GM10847 (cell line): ENCODE measurements around the gene PTPRD.

Source experiments
- POLR2A ChIP-seq: IDR thresholded peaks from 2 replicates; pipeline ENCODE4 v1.6.1; 2011; ENCODE audit not compliant: insufficient read length; ENCODE audit errors: extremely low read depth

PTPRD gene

DNA sequence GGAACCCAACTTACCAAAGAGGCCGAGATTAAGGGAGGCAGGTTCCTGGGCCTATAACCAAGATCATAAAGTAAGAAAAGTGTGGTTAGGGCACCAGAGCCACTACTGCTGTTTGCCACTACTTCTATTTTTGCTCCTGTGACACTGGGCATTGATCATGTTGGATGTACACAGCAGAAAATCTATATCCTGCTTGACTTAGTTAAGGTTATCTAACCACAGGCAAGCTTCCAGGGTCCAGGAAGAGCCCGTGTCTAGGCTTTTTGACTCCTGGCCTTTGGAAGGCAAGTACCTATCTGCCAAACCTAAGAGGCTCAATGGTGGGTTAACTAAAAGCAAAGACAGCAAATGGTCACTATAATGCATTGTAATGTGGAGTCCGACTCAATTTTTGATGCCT, 2315.8 kb downstream of the PTPRD start:
- no peak for TF ChIP-seq POLR2A

DNA sequence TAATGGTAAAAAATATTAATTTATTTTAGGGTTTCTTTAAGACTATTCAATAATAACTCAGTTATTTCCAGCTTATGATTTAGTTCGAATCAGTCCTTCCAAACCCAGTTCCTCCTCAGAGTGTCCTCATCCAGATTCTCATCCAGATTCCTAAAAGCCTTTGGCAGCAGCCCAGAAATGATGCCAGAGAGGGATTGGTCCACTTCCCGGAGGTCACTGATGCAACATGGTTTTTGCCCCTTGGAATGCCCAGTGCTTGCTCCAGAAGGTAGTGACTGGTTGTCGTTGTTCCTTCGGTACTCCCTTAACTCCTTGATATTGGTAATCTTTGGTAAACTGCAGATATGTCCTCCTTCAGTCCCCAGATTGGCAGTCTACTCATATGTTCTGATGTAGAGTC, 2320.1 kb downstream of the PTPRD start:
- TF ChIP-seq POLR2A, result no peak

DNA sequence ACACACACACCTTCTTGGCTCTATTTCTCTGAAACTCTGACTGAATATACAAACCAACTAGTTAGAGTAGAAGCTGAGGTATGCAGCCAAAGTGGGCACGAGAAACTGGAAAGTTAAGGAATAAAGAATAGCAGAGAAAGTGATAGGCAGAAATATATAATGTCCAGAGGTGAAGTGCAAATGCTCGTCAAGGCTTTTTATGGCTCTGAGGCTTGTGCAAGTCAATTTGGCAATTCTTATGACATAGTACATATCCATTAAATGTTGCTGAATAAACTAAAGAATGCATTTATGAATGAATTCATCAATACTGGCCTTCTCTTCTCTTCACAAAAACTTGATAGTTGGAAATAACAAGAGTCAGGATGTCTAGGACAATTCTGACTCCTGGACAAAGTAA, 2323.1 kb downstream of the PTPRD start:
- no peak for TF ChIP-seq POLR2A

DNA sequence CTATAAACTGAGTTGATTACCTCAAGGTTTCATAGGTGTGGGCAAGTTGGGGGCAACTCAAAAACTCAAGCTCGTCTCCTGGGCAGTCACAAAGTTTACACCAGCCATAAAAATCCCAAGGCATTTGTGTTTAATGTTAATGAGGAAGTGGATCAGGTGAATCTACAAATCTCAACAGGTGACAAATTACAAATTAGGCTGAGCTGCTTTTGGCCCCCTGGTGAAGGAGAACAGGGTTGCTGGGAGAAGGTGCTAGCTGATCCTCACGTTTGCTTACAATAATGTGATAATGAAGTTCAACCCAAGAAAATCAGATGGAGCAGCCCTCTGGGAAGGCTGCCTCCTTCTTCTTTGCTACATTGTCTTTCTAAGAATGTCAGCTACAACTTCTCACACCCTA, 2324.8 kb downstream of the PTPRD start:
- no peak for TF ChIP-seq POLR2A

DNA sequence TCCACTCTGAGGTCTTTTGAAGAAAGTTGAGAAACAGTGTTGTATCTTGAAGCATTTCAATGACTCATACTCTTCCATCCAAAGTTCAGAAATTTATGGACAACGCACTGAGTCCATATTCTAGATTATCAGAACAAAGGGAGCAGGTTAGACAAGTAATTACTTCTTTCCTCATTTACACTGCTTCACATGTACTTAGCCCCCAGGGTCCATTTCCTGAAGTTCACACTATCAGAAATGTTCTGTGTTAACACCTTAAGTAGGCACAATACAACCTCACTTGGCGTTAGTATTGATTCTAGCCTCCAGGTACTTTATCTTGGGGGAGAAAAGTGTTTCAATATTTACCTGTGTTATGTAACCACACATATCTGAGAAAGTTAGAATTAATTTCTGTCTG, 2325.3 kb downstream of the PTPRD start:
- no peak for TF ChIP-seq POLR2A

DNA sequence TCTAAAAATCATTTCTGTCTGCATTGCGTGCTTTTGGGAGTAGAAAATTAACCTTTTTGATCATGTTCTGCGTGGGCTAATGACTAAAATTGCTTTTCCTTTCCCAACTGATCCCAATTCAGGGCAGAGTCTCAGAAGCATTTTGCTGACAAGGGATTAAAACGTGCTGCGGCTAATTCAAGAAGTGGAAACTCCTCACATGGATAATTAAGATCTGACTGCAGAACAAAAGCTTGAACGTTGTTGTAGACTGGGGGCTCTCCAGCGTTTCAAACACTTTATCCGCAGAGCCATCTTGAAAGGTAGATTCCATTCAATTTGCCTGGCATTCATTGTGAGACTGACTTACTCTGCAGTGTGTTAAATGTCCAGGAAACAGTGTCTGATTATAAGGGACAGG, 2327.9 kb downstream of the PTPRD start:
- TF ChIP-seq POLR2A, result no peak

DNA sequence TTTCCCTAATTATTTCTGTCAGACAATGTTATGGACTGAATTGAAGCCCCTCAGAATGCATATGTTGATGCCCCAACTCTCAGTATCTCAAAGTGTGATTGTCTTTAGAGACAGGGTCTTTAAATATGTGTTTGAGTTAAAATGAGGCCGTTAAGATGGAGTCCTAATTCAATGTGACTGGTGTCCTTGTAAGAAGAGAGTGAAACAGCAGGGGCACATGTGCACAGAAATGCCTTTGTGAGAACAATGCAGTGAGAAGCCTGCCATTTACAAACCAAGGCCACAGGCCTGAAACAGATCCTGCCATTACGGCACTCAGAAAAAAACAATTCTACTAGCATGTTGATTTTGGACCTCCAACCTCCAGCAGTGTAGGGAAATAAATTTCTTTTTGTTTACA, 2330.3 kb downstream of the PTPRD start:
- no peak for TF ChIP-seq POLR2A

DNA sequence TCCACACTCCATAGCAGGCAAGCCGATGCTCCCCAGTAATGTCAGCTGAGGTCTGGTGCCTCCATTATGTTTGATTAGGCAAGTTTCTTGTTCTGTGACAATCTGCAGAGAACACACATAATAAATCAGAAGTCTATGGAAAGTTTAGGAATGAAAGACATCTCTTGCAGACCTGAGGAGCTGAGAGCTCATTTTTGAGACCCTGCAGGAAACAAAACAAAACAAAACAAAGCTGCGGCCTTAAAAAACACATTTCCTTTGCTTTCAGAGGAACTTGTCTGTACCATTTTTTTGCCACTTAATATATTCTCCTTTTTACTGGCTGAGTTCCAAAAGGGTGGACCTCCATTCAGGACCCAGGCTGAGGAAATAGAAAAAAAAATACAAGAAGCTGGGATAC, 2332.0 kb downstream of the PTPRD start:
- no peak for TF ChIP-seq POLR2A

DNA sequence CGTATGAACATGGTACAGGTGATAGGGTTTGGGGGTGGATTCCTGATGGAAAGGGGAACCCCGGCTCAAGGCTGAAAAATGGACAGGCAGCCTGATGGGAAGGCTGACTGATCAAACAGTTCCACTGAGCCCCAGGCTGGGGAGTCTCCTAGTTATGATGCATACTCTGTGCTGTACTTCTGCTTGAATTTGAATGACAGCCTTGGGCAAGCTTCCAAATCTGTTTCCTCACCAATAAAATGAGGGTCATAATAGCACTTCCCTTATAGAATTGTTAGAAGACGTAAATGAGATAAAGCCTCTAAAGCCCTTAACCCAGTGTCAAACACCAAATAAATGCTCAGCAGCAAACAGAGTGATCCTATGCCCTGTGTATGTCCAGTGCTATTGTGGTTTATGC, 2334.8 kb downstream of the PTPRD start:
- no peak for TF ChIP-seq POLR2A

DNA sequence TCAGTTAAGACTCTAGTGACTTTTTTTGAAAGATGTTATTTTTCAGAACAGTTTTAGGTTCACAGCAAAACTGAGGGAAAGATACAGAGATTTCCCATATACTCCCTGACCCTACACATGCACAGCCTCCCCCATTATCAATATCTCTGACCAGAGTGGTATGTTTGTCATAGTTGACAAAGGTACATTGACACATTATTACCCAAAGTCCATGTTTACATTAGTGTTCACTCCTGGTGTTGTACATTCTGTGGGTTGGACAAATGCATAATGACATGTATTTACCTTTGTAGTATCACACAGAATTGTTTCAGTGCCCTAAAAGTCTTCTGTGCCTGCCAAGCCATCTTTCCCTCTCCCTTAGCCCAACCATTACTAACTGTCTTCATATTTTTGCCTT, 2342.6 kb downstream of the PTPRD start:
- no peak for TF ChIP-seq POLR2A

DNA sequence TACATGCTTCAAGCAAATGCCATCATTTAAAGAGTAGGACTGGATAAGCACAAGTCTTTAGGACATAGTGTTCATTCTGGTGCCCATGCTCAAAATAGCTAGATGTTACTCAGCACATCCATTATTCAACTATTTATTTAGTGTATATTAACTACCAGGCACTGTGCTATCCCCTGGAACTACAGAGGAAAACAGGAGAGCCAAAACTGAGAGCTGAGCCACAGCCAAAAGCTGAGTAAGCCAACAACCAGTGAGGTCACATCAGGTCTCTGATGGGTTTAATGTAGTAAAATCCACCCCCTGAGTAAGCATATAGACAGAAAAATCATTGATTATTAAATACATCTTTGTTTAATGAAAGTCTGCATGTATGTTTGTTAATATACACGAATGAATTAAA, 2343.9 kb downstream of the PTPRD start:
- TF ChIP-seq POLR2A, result no peak

DNA sequence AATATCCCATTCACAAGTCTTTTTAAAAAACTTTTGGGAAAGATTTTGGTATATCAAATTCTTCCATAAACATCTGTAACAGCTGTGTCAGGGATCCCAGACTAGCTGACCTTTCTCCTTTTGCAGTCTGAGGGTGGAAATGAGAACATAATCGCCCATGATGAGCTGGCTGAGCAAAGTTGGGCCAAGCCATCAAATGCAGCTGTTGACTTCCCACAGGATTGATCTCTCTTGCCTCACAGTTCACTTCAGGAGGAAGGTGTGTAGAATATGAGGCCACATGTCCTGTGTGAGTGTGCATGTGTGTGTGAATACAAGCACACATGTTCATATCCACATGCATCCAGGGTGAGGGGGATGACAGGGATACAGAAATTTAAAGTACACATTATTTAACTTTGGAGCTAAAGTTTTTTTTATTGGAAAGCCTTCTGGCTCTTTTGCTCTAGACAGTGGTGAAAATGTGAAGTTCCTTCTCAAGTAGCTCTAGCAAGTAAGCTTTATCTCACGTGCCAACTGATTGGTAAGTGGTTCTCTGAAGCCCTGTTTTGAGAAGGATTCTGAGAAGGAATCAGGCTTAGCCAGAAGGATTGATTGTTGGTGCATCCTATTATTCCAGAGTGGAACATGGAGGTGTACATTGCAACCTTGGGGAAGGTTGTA, 2344.5 kb downstream of the PTPRD start:
- TF ChIP-seq POLR2A, result no peak

DNA sequence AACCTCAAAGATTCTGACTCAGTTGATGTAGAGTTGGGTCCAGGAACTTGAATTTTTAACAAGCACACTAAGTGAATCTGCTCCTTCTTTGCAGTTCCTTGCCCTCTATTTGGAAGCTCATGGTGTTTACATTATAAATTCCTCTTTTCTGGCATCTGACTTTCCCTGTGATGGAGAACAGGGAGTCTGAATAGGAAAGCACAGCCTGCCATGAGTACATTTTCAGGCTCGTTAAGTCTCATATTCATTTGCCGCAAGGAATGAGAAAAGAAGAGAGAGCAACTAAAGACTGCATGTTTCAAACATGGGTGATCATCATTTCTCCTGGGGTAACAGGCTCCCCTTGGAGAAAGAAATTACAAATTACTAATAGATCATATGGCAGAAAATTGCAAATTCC, 2345.2 kb downstream of the PTPRD start:
- TF ChIP-seq POLR2A, result no peak

DNA sequence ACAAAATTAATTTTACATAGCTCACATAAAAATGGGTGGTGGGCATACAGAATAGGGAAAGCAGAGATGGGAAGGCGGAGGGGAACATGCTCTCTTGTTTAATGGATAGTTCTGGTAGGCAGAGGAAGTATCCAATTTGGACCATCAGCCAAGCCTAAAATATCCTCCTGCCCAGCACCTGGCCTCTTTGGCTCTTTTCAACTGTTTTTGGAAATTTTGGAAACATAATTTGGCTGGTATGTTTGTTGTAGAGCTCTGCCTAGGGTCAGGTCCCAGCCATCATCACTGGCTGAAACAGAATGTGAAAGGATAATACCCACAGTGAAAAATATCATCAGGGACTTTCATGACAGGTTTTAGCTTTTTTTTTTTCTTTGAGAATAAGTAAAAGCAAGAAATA, 2345.9 kb downstream of the PTPRD start:
- TF ChIP-seq POLR2A, result no peak

DNA sequence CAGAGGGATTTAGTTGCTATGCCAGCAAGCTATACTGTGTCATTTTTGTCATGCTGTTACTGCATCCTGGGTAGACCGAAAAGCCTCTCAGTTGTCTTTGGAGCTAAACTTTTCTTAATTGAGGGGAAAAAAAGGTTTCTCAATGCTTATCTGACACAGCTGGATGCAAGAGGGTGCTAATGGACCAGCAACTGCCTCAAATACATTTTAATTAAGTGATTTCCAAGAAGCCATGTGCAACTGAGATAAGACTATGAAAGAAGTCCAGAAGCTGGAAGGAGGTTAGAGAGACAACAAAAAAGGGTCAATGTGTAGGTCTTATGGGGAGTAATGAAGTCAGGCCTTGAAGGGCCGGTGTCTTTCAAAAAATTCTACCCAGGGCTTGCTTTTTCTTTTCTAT, 2347.5 kb downstream of the PTPRD start:
- TF ChIP-seq POLR2A, result no peak
